ENCODE results near the gene EEFSEC. TPM values are rescaled to one million over a fixed set of nuclear protein-coding genes. Genes with fewer than 3 reads are reported as not detected.

Gene EEFSEC
- total RNA-seq, 1 experiment from 2014 or later: 9.5 TPM

- Histone ChIP-seq H3K9me3 (ENCODE audit: control insufficient read depth, low read depth, low read length) (no peaks in the 10 kb centered on the region), H3K4me2 (ENCODE audit: insufficient read depth, insufficient read length, low read length) (no peak overlapping the region), H2AFZ (ENCODE audit: low read length) (no peak overlapping the region), H2BK20ac (ENCODE audit: low read depth, low read length, poor library complexity, severe bottlenecking) (no peak overlapping the region), H2BK5ac (ENCODE audit: insufficient read length, low read length) (no peak overlapping the region), H4K5ac (ENCODE audit: insufficient read length, low read depth, low read length) (no peak overlapping the region), H3K23ac (ENCODE audit: insufficient read length, low read depth, low read length) (no peak overlapping the region), H2BK15ac (ENCODE audit: low read depth, low read length) (no peak overlapping the region), H3K9ac (ENCODE audit: extremely low read depth, insufficient read length, low read length) (no peak overlapping the region), H3K27ac (ENCODE audit: insufficient read length, low read depth, low read length) (no peak overlapping the region), H3K79me2 (ENCODE audit: insufficient read depth, low read length) (no peaks in the 10 kb centered on the region), H4K20me1 (ENCODE audit: control insufficient read depth, insufficient read depth, insufficient read length) (peaks cover 2% of the 10 kb centered on the region), H4K8ac (replicated peaks; ENCODE audit: insufficient read length, low read depth, low read length) (no peak overlapping the region), H3K14ac (ENCODE audit: insufficient read depth, low read length) (no peak overlapping the region), H3K27me3 (ENCODE audit: insufficient read depth, low read length) (no peaks in the 10 kb centered on the region), H2BK12ac (ENCODE audit: insufficient read length, low read depth, low read length) (no peak overlapping the region), H3K18ac (ENCODE audit: insufficient read length, low read depth, low read length) (no peak overlapping the region), H4K91ac (ENCODE audit: insufficient read length, low read depth, low read length) (no peak overlapping the region), H3K23me2 (ENCODE audit: insufficient read length, low read depth, low read length, poor library complexity, severe bottlenecking) (no peaks in the 10 kb centered on the region), H3K4ac (ENCODE audit: low read depth, low read length) (no peak overlapping the region), H2BK120ac (ENCODE audit: low read depth, low read length, poor library complexity, severe bottlenecking) (no peak overlapping the region), H3K79me1 (ENCODE audit: insufficient read depth, low read depth, low read length, poor library complexity, severe bottlenecking) (no peaks in the 10 kb centered on the region), H3T11ph (ENCODE audit: low read length) (no peak overlapping the region), H2AK5ac (ENCODE audit: insufficient read length, low read length) (no peak overlapping the region), H3K56ac (ENCODE audit: insufficient read length, low read depth, low read length) (no peak overlapping the region), H3K4me1 (ENCODE audit: insufficient read depth, low read length) (no peaks in the 10 kb centered on the region)
- peaks cover 5 to 12% of the 10 kb centered on the region in 2 experiments for H3K9me3 Mint-ChIP-seq
- H3K36me3 Mint-ChIP-seq (ENCODE audit: insufficient read depth in 1 of 3, low read depth in 3 of 3): no peaks in the 10 kb centered on the region; a peak in 1 of 7 replicates
- H3K27me3 Mint-ChIP-seq (ENCODE audit: low read depth): peaks cover 73% of the 10 kb centered on the region
- H3K27ac Mint-ChIP-seq: no peak overlapping the region
- WGBS (ENCODE audit: extremely low coverage, insufficient read length, low lambda C conversion rate): no CpG with 5 or more reads among the region's 7 CpGs
- no peak for DNase-seq
- H3K4me3 Mint-ChIP-seq: no peak overlapping the region
- peaks cover 11% of the 10 kb centered on the region in 2 experiments for H3K4me1 Mint-ChIP-seq
- TF ChIP-seq, protein P1, sequence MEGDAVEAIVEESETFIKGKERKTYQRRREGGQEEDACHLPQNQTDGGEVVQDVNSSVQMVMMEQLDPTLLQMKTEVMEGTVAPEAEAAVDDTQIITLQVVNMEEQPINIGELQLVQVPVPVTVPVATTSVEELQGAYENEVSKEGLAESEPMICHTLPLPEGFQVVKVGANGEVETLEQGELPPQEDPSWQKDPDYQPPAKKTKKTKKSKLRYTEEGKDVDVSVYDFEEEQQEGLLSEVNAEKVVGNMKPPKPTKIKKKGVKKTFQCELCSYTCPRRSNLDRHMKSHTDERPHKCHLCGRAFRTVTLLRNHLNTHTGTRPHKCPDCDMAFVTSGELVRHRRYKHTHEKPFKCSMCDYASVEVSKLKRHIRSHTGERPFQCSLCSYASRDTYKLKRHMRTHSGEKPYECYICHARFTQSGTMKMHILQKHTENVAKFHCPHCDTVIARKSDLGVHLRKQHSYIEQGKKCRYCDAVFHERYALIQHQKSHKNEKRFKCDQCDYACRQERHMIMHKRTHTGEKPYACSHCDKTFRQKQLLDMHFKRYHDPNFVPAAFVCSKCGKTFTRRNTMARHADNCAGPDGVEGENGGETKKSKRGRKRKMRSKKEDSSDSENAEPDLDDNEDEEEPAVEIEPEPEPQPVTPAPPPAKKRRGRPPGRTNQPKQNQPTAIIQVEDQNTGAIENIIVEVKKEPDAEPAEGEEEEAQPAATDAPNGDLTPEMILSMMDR (conservative IDR thresholded peaks at IDR 0.05): no peak
Measured at GRCh38 chr3:128442070-128442469, 288.8 kb downstream of the EEFSEC start.
